HCT116 (cell line): Measurements from ENCODE around the gene C13orf46. TPM values are rescaled to one million over a fixed set of nuclear protein-coding genes. Genes with fewer than 3 reads are reported as not detected.

Experiments
- ATAC-seq: fragments of 200-7000 bp; cut with Tn5 transposase; 2 replicates; pipeline ENCODE4 v1.9.1; 2020; ENCODE audit warnings: mild to moderate bottlenecking, moderate library complexity
- BruUV-seq: library from RNA; stranded (reverse); fragments of 400-500 nt; replicated peaks from 2 replicates; lab custom pipeline; 2021; lab: Mats Ljungman, UMichigan
- CTCF ChIA-PET: fragments of 300-600 bp; sonication (Branson Sonifier 250); formaldehyde crosslinking; loops from one replicate; lab custom pipeline; 2021; ENCODE audit warnings: antibody characterized with exemption; lab: Charles Lee
- POLR2A ChIA-PET: fragments of 300-600, 350-600 bp; sonication (Branson Sonifier 250); formaldehyde crosslinking; loops from one replicate; lab custom pipeline; 2021; ENCODE audit warnings: antibody characterized with exemption; lab: Charles Lee
- RAD21 ChIA-PET, 2 experiments: fragments of 300-600 bp; sonication (Branson Sonifier 250); formaldehyde crosslinking; loops; one replicate each; lab custom pipeline; 2023; ENCODE audit warnings: low total read pairs in 2 of 2; ENCODE audit not compliant: uncharacterized antibody in 2 of 2, unreplicated experiment in 2 of 2, low non-redundant PET in 1 of 2; lab: Charles Lee
- DNase-seq: peaks from one replicate; pipeline ENCODE4 v3.0.0-alpha.2; 2010; ENCODE audit warnings: low read depth, low spot score
- H2AFZ ChIP-seq: fragments of 200-600 bp; shearing (Covaris generic), sonication (generic); 2 replicates; pipeline ENCODE4 v1.6.1; 2017; ENCODE audit warnings: low read depth, mixed run types, mixed read lengths, antibody characterized with exemption, low read length; ENCODE audit not compliant: poor library complexity, severe bottlenecking
- H3K27ac ChIP-seq: 2 replicates; pipeline ENCODE4 v1.5.1; 2012; ENCODE audit warnings: low read depth, low read length
- H3K27me3 ChIP-seq: fragments of 200-600 bp; sonication (generic); 2 replicates; pipeline ENCODE4 v1.6.1; 2016; ENCODE audit warnings: mixed run types, low read length, mixed read lengths; ENCODE audit not compliant: insufficient read depth
- H3K36me3 ChIP-seq, 2 experiments: fragments of 200-500 bp in 1 of 2; fragments of 200-600 bp in 1 of 2; sonication (Bioruptor generic) in 1 of 2; sonication (generic) in 1 of 2; 2 replicates each; pipeline versions ENCODE4 v1.5.1 to v1.6.1; 2014 to 2016; ENCODE audit warnings: low read length in 2 of 2, inconsistent platforms in 1 of 2, mixed read lengths in 1 of 2, mixed run types in 1 of 2; ENCODE audit not compliant: insufficient read depth in 2 of 2, control insufficient read depth in 1 of 2
- H3K4me1 ChIP-seq, 2 experiments: fragments of 200-600 bp in 1 of 2; sonication (generic) in 1 of 2; 2 replicates each; pipeline versions ENCODE4 v1.5.1 to v1.6.1; 2012 to 2017; ENCODE audit warnings: low read length in 2 of 2, inconsistent platforms in 1 of 2, mild to moderate bottlenecking in 1 of 2, mixed read lengths in 1 of 2, mixed run types in 1 of 2, moderate library complexity in 1 of 2; ENCODE audit not compliant: insufficient read depth in 2 of 2, control insufficient read depth in 1 of 2
- H3K4me2 ChIP-seq: fragments of 200-600 bp; sonication (generic); 2 replicates; pipeline ENCODE4 v1.6.1; 2017; ENCODE audit warnings: mixed run types, low read length, mixed read lengths
- H3K4me3 ChIP-seq, 2 experiments: fragments of 200-600 bp in 1 of 2; sonication (generic) in 1 of 2; replicated peaks in 1 of 2; 2 replicates each; pipeline ENCODE4 v1.5.1; 2011 to 2016; ENCODE audit warnings: low read length in 2 of 2, control low read depth in 1 of 2, low read depth in 1 of 2, mild to moderate bottlenecking in 1 of 2, mixed read lengths in 1 of 2, mixed run types in 1 of 2
- H3K79me2 ChIP-seq: fragments of 200-600 bp; sonication (generic); 2 replicates; pipeline ENCODE4 v1.6.1; 2017; ENCODE audit warnings: mild to moderate bottlenecking, mixed run types, low read length, moderate library complexity, mixed read lengths; ENCODE audit not compliant: insufficient read depth
- H3K9ac ChIP-seq: fragments of 200-600 bp; sonication (generic); 2 replicates; pipeline ENCODE4 v1.6.1; 2016; ENCODE audit warnings: low read length, mixed read lengths
- H3K9me2 ChIP-seq: fragments of 200-600 bp; sonication (generic), shearing (Covaris generic); 2 replicates; pipeline ENCODE4 v1.6.1; 2017; ENCODE audit warnings: mixed run types, mild to moderate bottlenecking, moderate library complexity; ENCODE audit not compliant: insufficient read depth
- H3K9me3 ChIP-seq, 2 experiments: fragments of 200-500 bp in 1 of 2; fragments of 200-600 bp in 1 of 2; sonication (Bioruptor generic) in 1 of 2; sonication (generic) in 1 of 2; 2 replicates each; pipeline ENCODE4 v1.6.1; 2014 to 2017; ENCODE audit warnings: low read length in 2 of 2, mixed read lengths in 2 of 2, inconsistent platforms in 1 of 2, low read depth in 1 of 2, mild to moderate bottlenecking in 1 of 2, mixed run types in 1 of 2, moderate library complexity in 1 of 2; ENCODE audit not compliant: control insufficient read depth in 1 of 2, insufficient read depth in 1 of 2
- H4K20me1 ChIP-seq: fragments of 200-600 bp; sonication (generic), shearing (Covaris generic); 2 replicates; pipeline ENCODE4 v1.6.1; 2017; ENCODE audit warnings: mixed run types, mild to moderate bottlenecking, moderate library complexity; ENCODE audit not compliant: insufficient read depth
- CTCF ChIP-seq, 3 experiments: fragments of 200-600 bp in 1 of 3; sonication (generic) in 1 of 3; IDR thresholded peaks in 2 of 3; conservative IDR thresholded peaks in 1 of 3; 2 replicates each; pipeline ENCODE4 v1.5.1; 2012 to 2017; ENCODE audit warnings: low read depth in 2 of 3, low read length in 2 of 3, antibody characterized with exemption in 1 of 3, borderline replicate concordance in 1 of 3, control low read depth in 1 of 3, mild to moderate bottlenecking in 1 of 3, mixed read lengths in 1 of 3, mixed run types in 1 of 3, moderate library complexity in 1 of 3; ENCODE audit not compliant: insufficient read depth in 1 of 3
- EGR1 ChIP-seq: IDR thresholded peaks from 2 replicates; pipeline ENCODE4 v1.6.1; 2012; ENCODE audit warnings: low read depth
- EZH2 ChIP-seq: fragments of 200-600 bp; sonication (generic); IDR thresholded peaks from 2 replicates; pipeline ENCODE4 v1.6.1; 2017; ENCODE audit warnings: antibody characterized with exemption, mixed run types
- EZH2phosphoT487 ChIP-seq: fragments of 200-600 bp; IDR thresholded peaks from 2 replicates; pipeline ENCODE4 v1.6.1; 2018; ENCODE audit warnings: antibody characterized with exemption, borderline replicate concordance
- RAD21 ChIP-seq: IDR thresholded peaks from 2 replicates; pipeline ENCODE4 v1.6.1; 2012; ENCODE audit warnings: low read depth, mild to moderate bottlenecking
- ZFX ChIP-seq: fragments of 450-650 bp; IDR thresholded peaks from 2 replicates; pipeline ENCODE4 v1.6.1; 2017
- intact Hi-C: fragments of 100-400 bp; cut with micrococcal nuclease; formaldehyde crosslinking; loops from 2 replicates; pipeline ENCODE4 v1.10.0; 2022
- total RNA-seq: library from RNA; stranded (reverse); gene quantifications from one replicate; pipeline ENCODE4 v1.2.1, GENCODE V29; 2021; ENCODE audit not compliant: unreplicated experiment

The C13orf46 gene
- total RNA-seq, 1 experiment from 2014 or later = 0.93 TPM

DNA sequence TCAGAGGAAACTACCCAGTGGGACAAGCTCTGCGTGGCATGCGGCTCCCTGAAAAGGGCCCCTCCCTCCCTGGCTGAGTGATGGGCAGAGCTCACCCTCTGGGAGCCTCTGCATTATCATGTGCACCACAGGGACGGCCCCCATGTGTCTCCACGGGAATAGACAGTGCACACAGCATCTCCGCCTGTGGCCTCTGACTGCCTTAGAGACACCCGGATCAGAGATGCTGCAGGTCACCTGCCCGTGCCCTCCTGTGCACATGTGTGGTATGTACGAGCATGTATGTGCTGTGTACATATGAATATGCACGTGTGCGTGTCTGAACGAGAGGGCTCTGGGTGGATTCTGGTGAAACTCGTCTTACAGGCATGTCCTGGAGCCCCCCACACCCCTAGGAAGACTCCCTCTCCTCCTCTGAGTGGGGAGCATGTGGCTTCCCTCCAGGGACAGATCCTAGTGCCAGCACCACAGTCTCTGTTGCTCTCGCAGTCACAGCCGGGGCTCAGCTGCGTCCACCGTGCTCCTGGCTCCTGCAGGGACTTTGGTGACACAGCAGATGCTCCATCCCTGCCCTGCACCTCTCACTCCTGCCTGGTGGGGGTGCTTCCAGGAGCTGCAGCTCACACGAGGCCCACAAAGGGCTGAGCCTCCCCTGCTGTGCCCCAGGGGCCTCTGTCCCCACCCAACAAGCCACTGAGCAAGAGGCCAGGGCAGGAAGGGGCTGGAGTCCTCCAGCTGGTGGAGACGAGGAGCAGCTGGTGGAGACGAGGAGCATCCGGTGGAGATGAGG is 19.6 kb downstream of the C13orf46 start:
- Histone ChIP-seq H3K4me3 (no peak overlapping the region), H3K27ac (no peak overlapping the region), H4K20me1 (no peaks in the 10 kb centered on the region), H3K4me1 (peaks cover 0 to 10% of the 10 kb centered on the region in 2 experiments; a peak in 3 of 4 replicates), H3K9me2 (no peaks in the 10 kb centered on the region), H3K27me3 (no peaks in the 10 kb centered on the region), H3K4me2 (no peak overlapping the region), H3K9ac (no peak overlapping the region), H3K9me3 (peaks cover 4 to 9% of the 10 kb centered on the region in 2 experiments; a peak in 2 of 4 replicates), H3K36me3 (no peaks in the 10 kb centered on the region), H3K79me2 (no peaks in the 10 kb centered on the region), H2AFZ (no peak overlapping the region)
- ATAC-seq (no peak), DNase-seq (no peak)
- TF ChIP-seq ZFX (no peak), CTCF (IDR thresholded peaks at IDR 0.05 in 2 of 3, conservative IDR thresholded peaks at IDR 0.05 in 1 of 3; ENCODE audit: borderline replicate concordance in 1 of 3, insufficient read depth in 1 of 3, low read depth in 2 of 3, low read length in 2 of 3) (0 out of 6 replicates have a peak, but pooled peaks of 1 of the 3 experiments have one; percentile 17), EZH2 (no peak), EZH2phosphoT487 (no peak), EGR1 (no peak), RAD21 (no peak)
- ChIA-PET CTCF (interaction anchor here (0.7 to 1.2 kb wide), 2 partner anchors 272 to 315 kb away, joined by 3 to 4 read pairs; no protein-coding TSS in a partner anchor), RAD21 (no interaction called here), POLR2A (no interaction called here)
- no TSS peak for BruUV-seq
- intact Hi-C loops = loop anchor here (10.0 kb wide), 1 partner anchor 191 kb away; no protein-coding TSS in a partner anchor
